Neural progenitor cell (in vitro differentiated cells): ENCODE results near the gene NEK10. TPM values are rescaled to one million over a fixed set of nuclear protein-coding genes. Genes with fewer than 3 reads are reported as not detected.
A peak's percentile ranks its signal among the peaks of the same experiment; 100 is the strongest.
"Not testable (repeated sequence)": the region's sequence is repeated elsewhere in the genome, so short reads cannot be mapped to it uniquely, and the experiment has no call there.

ENCODE experiments used
- DNase-seq: peaks from one replicate; pipeline ENCODE4 v3.0.0-alpha.2; 2016; ENCODE audit warnings: low spot score
- H2AFZ ChIP-seq: fragments of 200-600 bp; sonication (generic); replicated peaks from 2 replicates; pipeline ENCODE4 v1.6.1; 2016; ENCODE audit warnings: antibody characterized with exemption
- H3F3A ChIP-seq: fragments of 200-600 bp; sonication (generic); 2 replicates; pipeline ENCODE4 v1.6.1; 2016; ENCODE audit warnings: antibody characterized with exemption, low read depth
- H3K27ac ChIP-seq: fragments of 200-600 bp; sonication (generic); 2 replicates; pipeline ENCODE4 v1.5.1; 2016; ENCODE audit warnings: mild to moderate bottlenecking
- H3K27me3 ChIP-seq: fragments of 200-600 bp; sonication (generic); 2 replicates; pipeline ENCODE4 v1.6.1; 2016; ENCODE audit warnings: mild to moderate bottlenecking, moderate library complexity
- H3K36me3 ChIP-seq: fragments of 200-600 bp; sonication (generic); 2 replicates; pipeline ENCODE4 v1.5.1; 2016
- H3K4me1 ChIP-seq: fragments of 200-600 bp; sonication (generic); 2 replicates; pipeline ENCODE4 v1.6.1; 2016; ENCODE audit warnings: mixed run types
- H3K4me2 ChIP-seq: fragments of 200-600 bp; sonication (generic); 2 replicates; pipeline ENCODE4 v1.6.1; 2016
- H3K4me3 ChIP-seq: fragments of 200-600 bp; sonication (generic); 2 replicates; pipeline ENCODE4 v1.5.1; 2016
- H3K79me2 ChIP-seq: fragments of 200-600 bp; sonication (generic); 2 replicates; pipeline ENCODE4 v1.6.1; 2016; ENCODE audit warnings: low read depth
- H3K9ac ChIP-seq: fragments of 200-600 bp; sonication (generic); 2 replicates; pipeline ENCODE4 v1.6.1; 2016
- H3K9me3 ChIP-seq: fragments of 200-600 bp; sonication (generic); 2 replicates; pipeline ENCODE4 v1.5.1; 2016; ENCODE audit warnings: low read depth
- H4K20me1 ChIP-seq: fragments of 200-600 bp; sonication (generic); 2 replicates; pipeline ENCODE4 v1.6.1; 2016; ENCODE audit warnings: low read depth
- H3K27ac Mint-ChIP-seq: 3 replicates; pipeline ENCODE4 v1.8.0; 2021; ENCODE audit warnings: mixed read lengths
- H3K27me3 Mint-ChIP-seq: 2 replicates; pipeline ENCODE4 v1.8.0; 2022; ENCODE audit warnings: low read depth, mild to moderate bottlenecking, inconsistent platforms, moderate library complexity, mixed read lengths; ENCODE audit not compliant: insufficient read depth
- H3K36me3 Mint-ChIP-seq: 3 replicates; pipeline ENCODE4 v1.8.0; 2021; ENCODE audit warnings: mixed read lengths
- H3K4me1 Mint-ChIP-seq: 3 replicates; pipeline ENCODE4 v1.8.0; 2021; ENCODE audit warnings: mixed read lengths
- H3K4me3 Mint-ChIP-seq: 3 replicates; pipeline ENCODE4 v1.8.0; 2021; ENCODE audit warnings: mild to moderate bottlenecking, moderate library complexity, mixed read lengths
- H3K9me3 Mint-ChIP-seq: 3 replicates; pipeline ENCODE4 v1.8.0; 2020; ENCODE audit warnings: mixed read lengths
- EZH2 ChIP-seq: fragments of 200-600 bp; sonication (generic); IDR thresholded peaks from 2 replicates; pipeline ENCODE4 v1.6.1; 2017; ENCODE audit warnings: antibody characterized with exemption, mild to moderate bottlenecking, moderate library complexity
- EZH2phosphoT487 ChIP-seq: fragments of 200-600 bp; sonication (generic); IDR thresholded peaks from 2 replicates; pipeline ENCODE4 v1.6.1; 2017; ENCODE audit warnings: antibody characterized with exemption
- total RNA-seq: library from RNA; depleted of rRNA; stranded (reverse); fragments of >200 nt; gene quantifications from 2 replicates; pipeline ENCODE4 v1.2.3, GENCODE V29; 2015; ENCODE audit warnings: low replicate concordance
- TF ChIP-seq, protein P1 (sequence below): fragments of 200-600 bp; sonication (generic); IDR thresholded peaks from 2 replicates; pipeline ENCODE4 v1.5.1; 2017; ENCODE audit warnings: antibody characterized with exemption, mild to moderate bottlenecking

The NEK10 gene
- total RNA-seq, 1 donor from 2014 or later: 0.54 TPM

- no peaks in the 10 kb centered on the region for H4K20me1 ChIP-seq
- TF ChIP-seq, protein P1, sequence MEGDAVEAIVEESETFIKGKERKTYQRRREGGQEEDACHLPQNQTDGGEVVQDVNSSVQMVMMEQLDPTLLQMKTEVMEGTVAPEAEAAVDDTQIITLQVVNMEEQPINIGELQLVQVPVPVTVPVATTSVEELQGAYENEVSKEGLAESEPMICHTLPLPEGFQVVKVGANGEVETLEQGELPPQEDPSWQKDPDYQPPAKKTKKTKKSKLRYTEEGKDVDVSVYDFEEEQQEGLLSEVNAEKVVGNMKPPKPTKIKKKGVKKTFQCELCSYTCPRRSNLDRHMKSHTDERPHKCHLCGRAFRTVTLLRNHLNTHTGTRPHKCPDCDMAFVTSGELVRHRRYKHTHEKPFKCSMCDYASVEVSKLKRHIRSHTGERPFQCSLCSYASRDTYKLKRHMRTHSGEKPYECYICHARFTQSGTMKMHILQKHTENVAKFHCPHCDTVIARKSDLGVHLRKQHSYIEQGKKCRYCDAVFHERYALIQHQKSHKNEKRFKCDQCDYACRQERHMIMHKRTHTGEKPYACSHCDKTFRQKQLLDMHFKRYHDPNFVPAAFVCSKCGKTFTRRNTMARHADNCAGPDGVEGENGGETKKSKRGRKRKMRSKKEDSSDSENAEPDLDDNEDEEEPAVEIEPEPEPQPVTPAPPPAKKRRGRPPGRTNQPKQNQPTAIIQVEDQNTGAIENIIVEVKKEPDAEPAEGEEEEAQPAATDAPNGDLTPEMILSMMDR: no peak
- TF ChIP-seq EZH2: no peak
- no peak for TF ChIP-seq EZH2phosphoT487
- Mint-ChIP-seq H3K36me3 (no peaks in the 10 kb centered on the region), H3K4me3 (no peak overlapping the region), H3K27me3 (no peaks in the 10 kb centered on the region), H3K4me1 (no peaks in the 10 kb centered on the region), H3K27ac (peak overlapping the region; percentile 12), H3K9me3 (peaks cover 4% of the 10 kb centered on the region)
- DNase-seq: no peak
- H3K4me3 ChIP-seq: no peak overlapping the region
- no peak overlapping the region for H3K4me2 ChIP-seq
- no peaks in the 10 kb centered on the region for H3K9me3 ChIP-seq
- no peak overlapping the region for H3K9ac ChIP-seq
- no peak overlapping the region for H2AFZ ChIP-seq
- no peaks in the 10 kb centered on the region for H3K36me3 ChIP-seq
- no peaks in the 10 kb centered on the region for H3F3A ChIP-seq
- H3K27ac ChIP-seq: no peak overlapping the region
- no peaks in the 10 kb centered on the region for H3K4me1 ChIP-seq
- H3K27me3 ChIP-seq: no peaks in the 10 kb centered on the region
- no peaks in the 10 kb centered on the region for H3K79me2 ChIP-seq
Observed at GRCh38 chr3:27342267-27342666, 26.9 kb downstream of the NEK10 start.

GRCh38 chr3:27340534-27340933 lies 28.6 kb downstream of the NEK10 start:
- Histone ChIP-seq H3K4me3 (no peak overlapping the region), H4K20me1 (no peaks in the 10 kb centered on the region), H3F3A (no peaks in the 10 kb centered on the region), H2AFZ (no peak overlapping the region), H3K4me2 (no peak overlapping the region), H3K9ac (no peak overlapping the region), H3K79me2 (no peaks in the 10 kb centered on the region), H3K36me3 (no peaks in the 10 kb centered on the region), H3K9me3 (no peaks in the 10 kb centered on the region), H3K4me1 (no peaks in the 10 kb centered on the region), H3K27me3 (no peaks in the 10 kb centered on the region), H3K27ac (no peak overlapping the region)
- Mint-ChIP-seq H3K27me3 (no peaks in the 10 kb centered on the region), H3K9me3 (peaks cover 4% of the 10 kb centered on the region), H3K36me3 (no peaks in the 10 kb centered on the region), H3K4me1 (no peaks in the 10 kb centered on the region), H3K27ac (no peak overlapping the region), H3K4me3 (no peak overlapping the region)
- TF ChIP-seq EZH2 (no peak), EZH2phosphoT487 (no peak)
- TF ChIP-seq, protein P1: no peak
- DNase-seq: no peak

DNA sequence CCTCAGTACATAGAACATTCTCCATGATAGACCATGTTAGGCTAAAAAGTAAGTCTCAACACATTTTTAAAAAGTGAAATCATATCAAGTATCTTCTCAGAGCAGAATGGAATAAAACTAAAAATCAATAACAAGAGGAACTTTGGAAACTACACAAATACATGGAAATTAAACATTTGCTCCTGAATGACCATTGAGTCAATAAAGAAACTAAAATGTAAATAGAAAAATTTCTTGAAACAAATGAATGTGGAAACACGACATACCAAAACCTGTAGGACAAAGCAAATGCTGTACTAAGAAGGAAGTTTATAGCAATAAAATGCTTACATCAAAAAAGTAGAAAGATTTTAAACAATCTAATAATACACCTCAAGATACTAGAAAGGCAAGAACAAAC lies 33.6 kb downstream of the NEK10 start:
- Mint-ChIP-seq H3K36me3 (no peaks in the 10 kb centered on the region), H3K4me1 (no peaks in the 10 kb centered on the region), H3K27me3 (no peaks in the 10 kb centered on the region), H3K9me3 (peaks cover 4% of the 10 kb centered on the region), H3K4me3 (no peak overlapping the region), H3K27ac (no peak overlapping the region)
- no peaks in the 10 kb centered on the region for H3F3A ChIP-seq
- no peak overlapping the region for H2AFZ ChIP-seq
- H3K9me3 ChIP-seq: no peaks in the 10 kb centered on the region
- TF ChIP-seq EZH2phosphoT487: no peak
- TF ChIP-seq EZH2: no peak
- TF ChIP-seq, protein P1: no peak
- H3K27ac ChIP-seq: no peak overlapping the region
- H3K4me2 ChIP-seq: no peak overlapping the region
- H3K4me3 ChIP-seq: no peak overlapping the region
- no peak overlapping the region for H3K9ac ChIP-seq
- no peaks in the 10 kb centered on the region for H3K36me3 ChIP-seq
- H4K20me1 ChIP-seq: no peaks in the 10 kb centered on the region
- no peaks in the 10 kb centered on the region for H3K27me3 ChIP-seq
- no peak for DNase-seq
- no peaks in the 10 kb centered on the region for H3K79me2 ChIP-seq
- no peaks in the 10 kb centered on the region for H3K4me1 ChIP-seq

DNA sequence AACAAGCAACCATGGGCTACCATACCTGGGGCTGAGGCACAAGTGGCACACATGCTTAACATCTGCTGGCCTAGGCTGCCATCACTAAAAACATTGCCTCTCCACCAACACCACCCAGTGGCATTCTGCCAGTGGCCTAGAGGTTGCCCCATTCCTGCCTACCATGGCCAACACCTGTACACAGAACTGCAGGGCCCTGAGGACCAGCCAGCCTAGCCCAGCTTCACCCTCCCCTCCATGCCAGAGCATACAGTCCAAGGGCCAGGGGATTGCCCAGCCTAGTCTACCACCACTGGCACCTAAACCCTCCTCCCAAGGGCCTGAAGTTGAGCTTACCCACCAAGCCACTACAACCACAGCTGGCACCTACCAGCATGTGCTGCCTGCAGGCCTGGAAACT lies 35.3 kb downstream of the NEK10 start:
- Histone ChIP-seq H4K20me1 (no peaks in the 10 kb centered on the region), H2AFZ (no peak overlapping the region), H3K36me3 (no peaks in the 10 kb centered on the region), H3K79me2 (no peaks in the 10 kb centered on the region), H3K27me3 (no peaks in the 10 kb centered on the region), H3K4me3 (no peak overlapping the region), H3K9me3 (no peaks in the 10 kb centered on the region), H3K4me1 (no peaks in the 10 kb centered on the region), H3K4me2 (no peak overlapping the region), H3F3A (no peaks in the 10 kb centered on the region), H3K9ac (no peak overlapping the region), H3K27ac (no peak overlapping the region)
- Mint-ChIP-seq H3K27ac (no peak overlapping the region), H3K27me3 (no peaks in the 10 kb centered on the region), H3K4me1 (no peaks in the 10 kb centered on the region), H3K9me3 (peaks cover 4% of the 10 kb centered on the region), H3K4me3 (no peak overlapping the region), H3K36me3 (no peaks in the 10 kb centered on the region)
- TF ChIP-seq, protein P1: no peak
- TF ChIP-seq EZH2phosphoT487 (no peak), EZH2 (no peak)
- DNase-seq: no peak

DNA sequence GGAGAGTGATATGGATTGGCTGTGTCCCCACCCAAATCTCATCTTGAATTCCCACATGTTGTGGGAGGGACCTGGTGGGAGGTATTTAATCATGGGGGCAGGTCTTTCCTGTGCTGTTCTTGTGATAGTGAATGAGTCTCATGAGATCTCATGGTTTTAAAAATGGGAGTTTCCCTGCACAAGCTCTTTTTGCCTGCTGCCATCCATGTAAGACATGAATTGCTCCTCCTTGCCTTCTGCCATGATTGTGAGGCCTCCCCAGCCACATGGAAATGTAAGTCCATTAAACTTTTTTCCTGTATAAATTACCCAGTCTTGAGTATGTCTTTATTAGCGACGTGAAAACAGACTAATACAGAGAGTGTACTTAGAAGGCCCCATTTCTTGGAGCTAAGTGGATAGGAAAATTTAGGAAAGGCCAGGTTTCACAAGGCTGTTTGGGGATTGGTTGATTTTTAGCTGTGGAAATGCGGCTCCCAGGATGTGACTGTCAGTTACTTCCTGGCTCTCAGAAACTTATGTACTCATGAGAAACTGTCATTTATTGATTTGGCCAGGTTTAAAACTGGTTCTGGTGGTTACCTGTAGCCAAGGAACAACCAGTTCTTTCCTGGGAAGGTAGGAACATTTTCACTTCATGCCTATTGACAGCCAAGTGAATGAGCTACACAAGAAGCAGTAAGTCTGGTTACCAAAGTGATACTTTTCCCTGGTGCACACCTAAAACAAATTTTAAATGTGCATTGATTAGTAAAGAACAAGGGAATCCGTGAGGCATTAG lies 40.0 kb downstream of the NEK10 start:
- H3K4me1 ChIP-seq, H3K9me3 ChIP-seq, H3K9ac ChIP-seq, H3F3A ChIP-seq, H3K27ac Mint-ChIP-seq, H3K4me3 ChIP-seq, H3K27me3 ChIP-seq, H3K27ac ChIP-seq, DNase-seq, H2AFZ ChIP-seq, H3K9me3 Mint-ChIP-seq, H4K20me1 ChIP-seq, H3K27me3 Mint-ChIP-seq, H3K79me2 ChIP-seq, H3K4me1 Mint-ChIP-seq, H3K4me2 ChIP-seq, H3K36me3 ChIP-seq, H3K4me3 Mint-ChIP-seq, H3K36me3 Mint-ChIP-seq: not testable (repeated sequence)
